Ovary (tissue), 3 donors: ENCODE data around the gene RELL2.

Experiments
- POLR2A ChIP-seq: fragments of 450-650 bp; IDR thresholded peaks from one replicate; pipeline ENCODE4 v1.6.1; 2017; ENCODE audit warnings: antibody characterized with exemption, mild to moderate bottlenecking, moderate library complexity
- TF ChIP-seq, protein P1 (sequence below), 3 donors: fragments of 450-650 bp in 2 of 3; fragments of 200-600 bp in 1 of 3; IDR thresholded peaks; one replicate each; pipeline versions ENCODE4 v1.5.1 to v1.8.0; 2016 to 2022; ENCODE audit warnings: antibody characterized with exemption in 3 of 3, mild to moderate bottlenecking in 1 of 3
- donor health status: DM: no; HTN: no; CAD: no.

DNA sequence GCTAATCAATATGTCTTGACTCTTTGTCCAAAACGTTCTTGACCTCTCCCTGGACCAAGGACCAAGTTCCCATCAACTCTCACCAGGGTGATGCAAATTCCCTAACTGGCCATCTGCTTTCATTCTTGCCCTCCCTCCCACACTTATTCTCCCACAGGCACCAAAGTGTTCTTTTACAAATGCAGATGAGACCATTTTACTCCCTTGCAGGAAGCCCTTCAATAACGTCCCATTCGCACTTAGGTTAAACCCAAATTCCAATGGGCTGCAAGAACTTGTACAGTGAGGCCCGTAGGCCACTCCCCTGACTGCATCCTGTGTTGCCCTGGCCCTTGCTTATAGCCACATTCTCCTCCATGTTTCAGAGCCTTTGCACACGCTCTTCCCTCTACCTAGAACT is 38.0 kb downstream of the RELL2 start:
- no peak for TF ChIP-seq POLR2A
- TF ChIP-seq, protein P1, sequence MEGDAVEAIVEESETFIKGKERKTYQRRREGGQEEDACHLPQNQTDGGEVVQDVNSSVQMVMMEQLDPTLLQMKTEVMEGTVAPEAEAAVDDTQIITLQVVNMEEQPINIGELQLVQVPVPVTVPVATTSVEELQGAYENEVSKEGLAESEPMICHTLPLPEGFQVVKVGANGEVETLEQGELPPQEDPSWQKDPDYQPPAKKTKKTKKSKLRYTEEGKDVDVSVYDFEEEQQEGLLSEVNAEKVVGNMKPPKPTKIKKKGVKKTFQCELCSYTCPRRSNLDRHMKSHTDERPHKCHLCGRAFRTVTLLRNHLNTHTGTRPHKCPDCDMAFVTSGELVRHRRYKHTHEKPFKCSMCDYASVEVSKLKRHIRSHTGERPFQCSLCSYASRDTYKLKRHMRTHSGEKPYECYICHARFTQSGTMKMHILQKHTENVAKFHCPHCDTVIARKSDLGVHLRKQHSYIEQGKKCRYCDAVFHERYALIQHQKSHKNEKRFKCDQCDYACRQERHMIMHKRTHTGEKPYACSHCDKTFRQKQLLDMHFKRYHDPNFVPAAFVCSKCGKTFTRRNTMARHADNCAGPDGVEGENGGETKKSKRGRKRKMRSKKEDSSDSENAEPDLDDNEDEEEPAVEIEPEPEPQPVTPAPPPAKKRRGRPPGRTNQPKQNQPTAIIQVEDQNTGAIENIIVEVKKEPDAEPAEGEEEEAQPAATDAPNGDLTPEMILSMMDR (IDR thresholded peaks at IDR 0.05): no peak
